PC-3 (cell line): ENCODE measurements around the gene TSTD1. TPM values are rescaled to one million over a fixed set of nuclear protein-coding genes. Genes with fewer than 3 reads are reported as not detected.

Source experiments
- ATAC-seq: fragments of 200-7000 bp; cut with Tn5 transposase; 2 replicates; pipeline ENCODE4 v1.9.1; 2020; ENCODE audit warnings: mild to moderate bottlenecking, moderate library complexity
- BruUV-seq: library from RNA; stranded (reverse); fragments of 400-500 nt; replicated peaks from 2 replicates; lab custom pipeline; 2021; lab: Mats Ljungman, UMichigan
- CTCF ChIA-PET: fragments of 300-600 bp; sonication (Branson Sonifier 250); formaldehyde crosslinking; loops from one replicate; lab custom pipeline; 2022; ENCODE audit warnings: antibody characterized with exemption; lab: Charles Lee
- POLR2A ChIA-PET: fragments of 300-600 bp; sonication (Branson Sonifier 250); formaldehyde crosslinking; loops from one replicate; lab custom pipeline; 2022; ENCODE audit warnings: antibody characterized with exemption; ENCODE audit not compliant: unreplicated experiment; lab: Charles Lee
- DNase-seq: peaks from one replicate; pipeline ENCODE4 v3.0.0-alpha.2; 2015
- H2AFZ ChIP-seq: fragments of 300-600 bp; sonication (generic); 2 replicates; pipeline ENCODE4 v1.6.0; 2016; ENCODE audit warnings: antibody characterized with exemption, low read length
- H3F3A ChIP-seq: fragments of 300-600 bp; sonication (generic); one replicate; pipeline ENCODE4 v1.6.0; 2017; ENCODE audit warnings: antibody characterized with exemption, low read length, control low read depth, mild to moderate bottlenecking; ENCODE audit not compliant: unreplicated experiment
- H3K27ac ChIP-seq: fragments of 300-600 bp; sonication (generic); 2 replicates; pipeline ENCODE4 v1.5.1; 2016; ENCODE audit warnings: mild to moderate bottlenecking, low read length
- H3K27me3 ChIP-seq: fragments of 300-600 bp; sonication (generic); 2 replicates; pipeline ENCODE4 v1.6.1; 2016; ENCODE audit warnings: low read length, mixed read lengths
- H3K36me3 ChIP-seq: fragments of 300-600 bp; sonication (generic); 2 replicates; pipeline ENCODE4 v1.6.1; 2016; ENCODE audit warnings: low read depth, mixed run types, low read length, mixed read lengths
- H3K4me1 ChIP-seq: fragments of 300-600 bp; sonication (generic); 2 replicates; pipeline ENCODE4 v1.5.1; 2016; ENCODE audit warnings: low read length; ENCODE audit not compliant: insufficient read depth
- H3K4me2 ChIP-seq: fragments of 300-600 bp; sonication (generic); 2 replicates; pipeline ENCODE4 v1.6.0; 2016; ENCODE audit warnings: low read length
- H3K4me3 ChIP-seq: fragments of 300-600 bp; sonication (generic); 2 replicates; pipeline ENCODE4 v1.5.1; 2016; ENCODE audit warnings: mild to moderate bottlenecking, low read length, mixed read lengths
- H3K79me2 ChIP-seq: fragments of 300-600 bp; sonication (generic); 2 replicates; pipeline ENCODE4 v1.6.1; 2017; ENCODE audit warnings: low read length, mixed read lengths
- H3K9ac ChIP-seq: fragments of 300-600 bp; sonication (generic); 2 replicates; pipeline ENCODE4 v1.6.0; 2016; ENCODE audit warnings: mild to moderate bottlenecking, low read length
- H3K9me2 ChIP-seq: fragments of 300-600 bp; sonication (generic); replicated peaks from 2 replicates; pipeline ENCODE4 v1.6.1; 2016; ENCODE audit warnings: mixed run types, low read length, mixed read lengths
- H3K9me3 ChIP-seq: fragments of 300-600 bp; sonication (generic); 2 replicates; pipeline ENCODE4 v1.6.1; 2016; ENCODE audit warnings: low read length, mixed read lengths
- H4K20me1 ChIP-seq: fragments of 300-600 bp; sonication (generic); 2 replicates; pipeline ENCODE4 v1.6.1; 2016; ENCODE audit warnings: low read length, mixed read lengths
- CTCF ChIP-seq: fragments of 300-600 bp; sonication (generic); conservative IDR thresholded peaks from 2 replicates; pipeline ENCODE4 v1.5.1; 2017; ENCODE audit warnings: antibody characterized with exemption, low read depth, mild to moderate bottlenecking, low read length
- EZH2 ChIP-seq: fragments of 300-600 bp; sonication (generic); IDR thresholded peaks from one replicate; pipeline ENCODE4 v1.6.1; 2017; ENCODE audit warnings: antibody characterized with exemption, mild to moderate bottlenecking, low read length; ENCODE audit not compliant: unreplicated experiment
- EZH2phosphoT487 ChIP-seq: fragments of 300-600 bp; sonication (generic); IDR thresholded peaks from 2 replicates; pipeline ENCODE4 v1.6.1; 2018; ENCODE audit warnings: mild to moderate bottlenecking, antibody characterized with exemption, low read length, borderline replicate concordance
- intact Hi-C: fragments of 100-400 bp; cut with micrococcal nuclease; formaldehyde crosslinking; loops from 2 replicates; pipeline ENCODE4 v1.9.0; 2023
- total RNA-seq: library from RNA; depleted of rRNA; stranded (reverse); fragments of >200 nt; gene quantifications from 2 replicates; pipeline ENCODE4 v1.2.3, GENCODE V29; 2014

Gene TSTD1
- total RNA-seq, 1 experiment from 2014 or later, result 16.5 TPM

- Histone ChIP-seq H3K9me2 (no peaks in the 10 kb centered on the region), H3K9me3 (no peaks in the 10 kb centered on the region), H3K27ac (no peak overlapping the region), H3K9ac (no peak overlapping the region), H3K79me2 (no peaks in the 10 kb centered on the region), H3K4me3 (no peak overlapping the region), H4K20me1 (no peaks in the 10 kb centered on the region), H3K4me1 (no peaks in the 10 kb centered on the region), H3K4me2 (no peak overlapping the region), H3F3A (no peaks in the 10 kb centered on the region), H3K36me3 (no peaks in the 10 kb centered on the region), H2AFZ (no peak overlapping the region), H3K27me3 (no peaks in the 10 kb centered on the region)
- intact Hi-C loops, result loop anchor here (1.0 kb wide), 1 partner anchor 66 kb away; no protein-coding TSS in a partner anchor
- POLR2A ChIA-PET, result interaction anchor here (0.5 kb wide), 1 partner anchor 28 kb away, joined by 6 read pairs; no protein-coding TSS in a partner anchor
- CTCF ChIA-PET, result interaction anchor here (0.8 to 1.0 kb wide), 2 partner anchors 24 to 27 kb away, joined by 3 to 4 read pairs; no protein-coding TSS in a partner anchor
- no TSS peak for BruUV-seq
- no peak for DNase-seq
- no peak for ATAC-seq
- TF ChIP-seq CTCF (no peak), EZH2 (no peak)
These were observed 34.1 kb upstream of the TSTD1 start for GRCh38 chr1:161072751-161073449.

- CTCF ChIA-PET, result interaction anchor here (0.6 to 1.0 kb wide), 2 partner anchors 26 to 295 kb away, joined by 3 to 4 read pairs; no protein-coding TSS in a partner anchor
- H2AFZ ChIP-seq, result no peak overlapping the region
- TF ChIP-seq EZH2phosphoT487, result no peak
- TF ChIP-seq CTCF, result peak; percentile 74
These were observed 33.2 kb upstream of the TSTD1 start for GRCh38 chr1:161071886-161072371.

GRCh38 chr1:161070761-161071160, 32.0 kb upstream of the TSTD1 start:
- H3K9me3 ChIP-seq, result no peaks in the 10 kb centered on the region
- BruUV-seq, result no TSS peak
- DNase-seq (no peak), ATAC-seq (no peak)
- H3K4me2 ChIP-seq, result no peak overlapping the region
- no peaks in the 10 kb centered on the region for H4K20me1 ChIP-seq
- H3K4me1 ChIP-seq, result no peaks in the 10 kb centered on the region
- H3K27ac ChIP-seq, result no peak overlapping the region
- H3K27me3 ChIP-seq, result no peaks in the 10 kb centered on the region
- no peak overlapping the region for H3K9ac ChIP-seq
- H3K9me2 ChIP-seq, result no peaks in the 10 kb centered on the region
- no peaks in the 10 kb centered on the region for H3K36me3 ChIP-seq
- no peak overlapping the region for H2AFZ ChIP-seq
- no peak overlapping the region for H3K4me3 ChIP-seq
- no peaks in the 10 kb centered on the region for H3F3A ChIP-seq
- POLR2A ChIA-PET, result interaction anchor here (0.5 to 0.6 kb wide), 2 partner anchors 18 to 50 kb away, joined by 3 to 4 read pairs; partner anchors contain the start of genes F11R and NECTIN4
- H3K79me2 ChIP-seq, result no peaks in the 10 kb centered on the region
- CTCF ChIA-PET, result no interaction called here
- intact Hi-C loops, result loop anchor here (1.0 kb wide), 1 partner anchor 28 kb away; the partner anchor contains the start of gene KLHDC9
- TF ChIP-seq EZH2phosphoT487 (no peak), CTCF (no peak), EZH2 (no peak)

More at GRCh38 chr1:161071886-161072371, 33.2 kb upstream of the TSTD1 start:
- H3K36me3 ChIP-seq, result no peaks in the 10 kb centered on the region
- no peak overlapping the region for H3K27ac ChIP-seq
- H3F3A ChIP-seq, result no peaks in the 10 kb centered on the region
- no peaks in the 10 kb centered on the region for H3K79me2 ChIP-seq
- intact Hi-C loops, result loop anchor here (1.0 kb wide), 2 partner anchors 26 to 67 kb away; partner anchors contain the start of gene KLHDC9
- no peaks in the 10 kb centered on the region for H3K9me2 ChIP-seq
- no peaks in the 10 kb centered on the region for H3K4me1 ChIP-seq
- no peaks in the 10 kb centered on the region for H4K20me1 ChIP-seq
- no peak overlapping the region for H3K4me2 ChIP-seq
- H3K9me3 ChIP-seq, result no peaks in the 10 kb centered on the region
- POLR2A ChIA-PET, result no interaction called here
- no TSS peak for BruUV-seq
- no peak overlapping the region for H3K9ac ChIP-seq
- H3K27me3 ChIP-seq, result no peaks in the 10 kb centered on the region
- DNase-seq (peak; percentile 70), ATAC-seq (peak; percentile 56)
- H3K4me3 ChIP-seq, result no peak overlapping the region
